Fibroblast of mammary gland (primary cell): Measurements from ENCODE around the gene CACNA2D3.
"Not testable (repeated sequence)": the region's sequence is repeated elsewhere in the genome, so short reads cannot be mapped to it uniquely, and the experiment has no call there.

ENCODE experiments used
- DNase-seq: peaks from one replicate; pipeline ENCODE4 v3.0.0-alpha.2; 2010; ENCODE audit warnings: low read depth
- H3K4me3 ChIP-seq: 2 replicates; pipeline ENCODE4 v1.5.1; 2011; ENCODE audit warnings: low read depth, mild to moderate bottlenecking, low read length, moderate library complexity; ENCODE audit not compliant: control insufficient read depth
- TF ChIP-seq, protein P1 (sequence below): conservative IDR thresholded peaks from 2 replicates; pipeline ENCODE4 v1.5.1; 2011; ENCODE audit warnings: low read depth, low read length, inconsistent platforms; ENCODE audit not compliant: control insufficient read depth, insufficient read depth

Gene CACNA2D3

DNA sequence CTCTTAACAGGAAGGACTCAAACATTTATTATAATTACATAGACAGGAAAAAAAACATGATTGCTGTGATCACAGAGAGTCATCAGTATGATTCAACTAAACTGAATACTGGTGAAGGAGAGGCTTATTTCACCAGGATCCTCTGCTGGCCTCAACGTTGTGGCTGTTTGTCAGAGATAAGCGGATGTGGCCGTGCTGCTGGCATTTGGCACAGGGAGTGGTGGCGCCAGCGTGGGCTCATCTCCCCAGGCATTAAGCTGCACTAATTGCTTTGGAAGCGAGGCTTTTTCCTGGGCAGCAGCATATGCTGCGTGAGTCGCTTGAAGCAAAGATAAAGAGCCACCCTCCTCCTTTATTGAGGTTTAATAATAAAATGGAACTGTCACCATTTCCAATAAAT lies 498.8 kb downstream of the CACNA2D3 start:
- DNase-seq: no peak

DNA sequence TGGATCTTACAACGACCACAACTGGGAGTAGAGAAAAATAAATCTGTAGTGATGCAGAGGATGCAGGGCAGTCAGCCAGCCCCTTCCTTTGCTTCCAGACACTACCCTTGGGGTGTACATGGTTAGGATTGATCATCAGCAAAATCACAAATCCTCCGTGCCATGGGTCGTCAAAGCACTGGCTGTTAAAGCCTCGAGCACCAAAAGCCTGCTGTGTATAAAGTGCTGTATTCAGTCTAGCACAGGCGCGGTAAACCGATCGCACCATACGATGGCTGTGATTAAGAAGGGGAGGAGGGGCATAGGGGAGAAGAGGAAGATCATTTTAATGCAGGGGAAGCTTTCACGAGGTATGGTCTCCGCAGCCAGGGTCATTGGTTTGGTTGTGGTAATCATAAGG lies 500.3 kb downstream of the CACNA2D3 start:
- DNase-seq: no peak
- no peak overlapping the region for H3K4me3 ChIP-seq
- TF ChIP-seq, protein P1, sequence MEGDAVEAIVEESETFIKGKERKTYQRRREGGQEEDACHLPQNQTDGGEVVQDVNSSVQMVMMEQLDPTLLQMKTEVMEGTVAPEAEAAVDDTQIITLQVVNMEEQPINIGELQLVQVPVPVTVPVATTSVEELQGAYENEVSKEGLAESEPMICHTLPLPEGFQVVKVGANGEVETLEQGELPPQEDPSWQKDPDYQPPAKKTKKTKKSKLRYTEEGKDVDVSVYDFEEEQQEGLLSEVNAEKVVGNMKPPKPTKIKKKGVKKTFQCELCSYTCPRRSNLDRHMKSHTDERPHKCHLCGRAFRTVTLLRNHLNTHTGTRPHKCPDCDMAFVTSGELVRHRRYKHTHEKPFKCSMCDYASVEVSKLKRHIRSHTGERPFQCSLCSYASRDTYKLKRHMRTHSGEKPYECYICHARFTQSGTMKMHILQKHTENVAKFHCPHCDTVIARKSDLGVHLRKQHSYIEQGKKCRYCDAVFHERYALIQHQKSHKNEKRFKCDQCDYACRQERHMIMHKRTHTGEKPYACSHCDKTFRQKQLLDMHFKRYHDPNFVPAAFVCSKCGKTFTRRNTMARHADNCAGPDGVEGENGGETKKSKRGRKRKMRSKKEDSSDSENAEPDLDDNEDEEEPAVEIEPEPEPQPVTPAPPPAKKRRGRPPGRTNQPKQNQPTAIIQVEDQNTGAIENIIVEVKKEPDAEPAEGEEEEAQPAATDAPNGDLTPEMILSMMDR: no peak

More for the DNA sequence above, 498.8 kb downstream of the CACNA2D3 start:
- H3K4me3 ChIP-seq: no peak overlapping the region
- TF ChIP-seq, protein P1: no peak

DNA sequence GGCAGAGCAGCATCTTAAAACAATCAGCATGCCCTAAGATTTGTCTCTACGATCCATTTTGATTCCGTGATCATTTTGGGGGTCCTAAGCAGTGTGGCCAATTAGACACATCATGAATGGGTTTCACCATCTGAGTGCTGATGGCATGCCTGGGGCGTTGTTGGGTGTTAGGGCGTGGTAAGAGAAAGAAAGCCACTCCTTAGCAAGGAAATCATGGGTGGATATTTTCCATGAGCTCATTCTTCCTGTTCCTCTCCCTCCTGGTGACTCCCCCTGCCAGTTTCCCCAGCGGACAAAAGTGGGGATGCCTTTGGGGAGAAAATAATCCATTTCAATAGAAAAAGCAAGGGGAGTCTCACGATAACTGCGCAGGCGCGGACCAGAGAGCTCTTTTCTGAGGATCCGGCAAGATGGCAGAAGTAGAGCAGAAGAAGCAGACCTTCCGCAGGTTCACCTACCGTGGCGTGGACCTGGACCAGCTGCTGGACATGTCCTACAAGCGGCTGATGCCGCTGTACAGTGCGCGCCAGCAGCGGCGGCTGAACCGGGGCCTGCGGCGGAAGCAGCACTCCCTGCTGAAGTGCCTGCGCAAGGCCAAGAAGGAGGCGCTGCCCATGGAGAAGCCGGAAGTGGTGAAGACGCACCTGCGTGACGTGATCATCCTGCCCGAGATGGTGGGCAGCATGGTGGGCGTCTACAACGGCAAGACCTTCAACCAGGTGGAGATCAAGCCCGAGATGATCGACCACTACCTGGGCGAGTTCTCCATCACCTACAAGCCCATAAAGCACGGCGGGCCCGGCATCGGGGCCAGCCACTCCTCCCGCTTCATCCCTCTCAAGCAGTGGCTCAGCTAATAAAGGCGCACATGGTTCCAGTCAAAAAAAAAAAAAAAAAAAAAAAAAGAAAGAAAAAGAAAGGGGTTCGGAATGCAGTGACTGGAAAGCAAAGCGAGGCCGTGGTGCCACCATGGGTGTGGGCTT lies 503.7 kb downstream of the CACNA2D3 start:
- H3K4me3 ChIP-seq: no peak overlapping the region
- DNase-seq: no peak
- TF ChIP-seq, protein P1: no peak

DNA sequence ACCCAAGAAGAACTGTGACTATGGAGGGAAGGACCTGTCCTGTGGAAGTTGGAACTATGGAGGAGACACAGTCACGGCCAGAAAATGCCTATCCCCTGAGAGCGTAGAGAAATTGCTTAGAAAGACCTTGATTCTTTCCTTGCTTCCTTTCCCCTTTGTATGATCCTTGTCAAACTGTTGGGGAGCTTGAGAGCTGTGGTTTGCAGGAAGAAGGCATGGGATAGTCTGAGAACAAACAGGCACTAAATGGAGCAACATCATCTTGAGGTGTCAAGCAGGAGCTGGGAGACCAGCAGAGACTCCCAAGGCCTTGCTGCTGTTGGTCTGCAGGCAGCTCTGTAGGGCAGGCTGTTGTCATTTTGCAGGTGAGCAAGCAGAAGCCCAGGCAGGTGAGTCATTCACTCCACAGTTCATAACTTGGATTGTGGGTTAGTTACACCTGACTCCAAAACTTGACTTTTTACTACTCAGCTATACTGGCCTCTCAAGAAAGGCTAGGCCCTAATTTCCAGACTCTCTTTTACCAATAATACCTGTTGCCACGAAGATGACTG lies 506.6 kb downstream of the CACNA2D3 start:
- no peak overlapping the region for H3K4me3 ChIP-seq
- no peak for DNase-seq
- TF ChIP-seq, protein P1: no peak

DNA sequence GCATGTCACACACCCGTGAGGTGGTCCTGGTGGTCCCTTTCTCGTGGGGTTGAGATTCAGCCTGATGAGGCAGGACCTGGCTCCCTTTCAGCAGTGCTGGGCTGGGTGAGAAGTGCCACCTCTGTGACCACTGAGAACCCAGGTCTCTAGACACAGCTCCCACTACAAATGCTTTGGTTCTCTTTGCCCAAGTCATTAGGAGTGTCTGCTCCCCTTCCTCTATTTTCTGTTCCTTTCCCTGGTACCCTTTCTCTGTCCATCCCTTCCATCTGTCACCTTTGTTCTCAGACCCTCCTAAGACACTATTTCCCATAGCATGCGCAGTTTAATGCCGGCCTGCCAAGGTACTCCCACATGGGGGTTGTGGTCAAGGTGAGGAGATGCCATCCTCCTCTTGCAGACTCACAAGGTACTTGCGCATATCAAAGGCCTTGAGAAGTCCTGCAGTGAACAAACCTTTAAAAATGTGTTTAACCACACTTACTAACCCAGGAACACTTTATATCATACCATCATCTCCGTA lies 507.8 kb downstream of the CACNA2D3 start:
- no peak overlapping the region for H3K4me3 ChIP-seq
- TF ChIP-seq, protein P1: no peak
- no peak for DNase-seq

DNA sequence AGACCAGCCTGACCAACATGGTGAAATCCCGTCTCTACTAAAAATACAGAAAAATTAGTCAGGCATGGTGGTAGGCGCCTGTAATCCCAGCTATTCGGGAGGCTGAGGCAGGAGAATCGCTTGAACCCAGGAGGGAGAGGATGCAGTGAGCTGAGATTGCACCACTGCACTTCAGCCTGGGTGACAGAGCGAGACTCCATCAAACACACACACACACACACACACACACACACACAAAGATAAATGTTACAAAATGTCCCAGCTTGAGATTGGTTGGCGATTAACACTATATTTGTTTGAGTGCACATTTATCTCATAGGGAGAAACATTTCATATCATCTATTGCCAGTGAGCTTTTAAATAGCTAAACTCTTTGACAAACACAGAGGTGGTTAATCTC lies 508.6 kb downstream of the CACNA2D3 start:
- DNase-seq, H3K4me3 ChIP-seq: not testable (repeated sequence)

GRCh38 chr3:54631516-54632325 lies 509.4 kb downstream of the CACNA2D3 start:
- DNase-seq: no peak
- TF ChIP-seq, protein P1: no peak
- H3K4me3 ChIP-seq: no peak overlapping the region
